ENCODE data around the gene HSPBAP1.

Gene HSPBAP1

DNA sequence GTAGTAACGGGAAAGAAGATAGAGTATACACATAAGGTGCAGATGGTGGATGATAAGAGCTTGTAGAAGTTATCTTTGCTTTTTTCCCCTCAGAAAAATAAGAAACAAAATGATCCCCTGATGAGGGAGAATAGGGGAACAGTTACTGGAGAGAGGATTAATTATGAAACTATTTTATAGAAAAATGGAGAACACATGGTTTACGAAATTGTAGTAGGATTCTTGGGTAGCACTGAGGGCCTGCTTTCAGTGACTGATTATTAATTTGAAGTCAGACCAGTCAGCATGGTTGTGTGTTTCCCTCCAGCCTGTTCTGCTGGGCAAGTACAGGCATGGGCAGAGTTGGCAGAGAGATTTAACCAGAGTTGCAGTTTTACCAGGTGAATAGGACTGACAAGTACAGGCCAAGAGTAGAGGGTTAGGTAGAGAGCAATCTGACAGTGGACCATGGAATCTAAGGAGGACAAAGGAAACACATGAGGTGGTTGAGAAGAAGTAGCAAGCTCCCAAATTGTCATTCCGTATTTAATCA, 7.1 kb upstream of the HSPBAP1 start:
- Histone ChIP-seq H3K9me2 (replicated peaks; ENCODE audit: insufficient read depth, low read length) (no peaks in the 10 kb centered on the region), H3K4me3 (ENCODE audit: low read length) (no peak overlapping the region), H3K9me3 (replicated peaks; ENCODE audit: insufficient read depth, low read length) (no peaks in the 10 kb centered on the region), H2AFZ (ENCODE audit: low read length) (no peak overlapping the region), H4K20me1 (ENCODE audit: insufficient read depth, low read length) (no peaks in the 10 kb centered on the region), H3K4me1 (ENCODE audit: low read length) (peaks cover 3% of the 10 kb centered on the region; the same call in 1 of the 2 replicates), H3K27ac (ENCODE audit: low read length) (no peak overlapping the region), H3K36me3 (replicated peaks; ENCODE audit: insufficient read depth, low read length) (no peaks in the 10 kb centered on the region), H3F3A (ENCODE audit: insufficient read depth, low read length) (no peaks in the 10 kb centered on the region), H3K79me2 (ENCODE audit: low read length) (peaks cover 22% of the 10 kb centered on the region), H3K4me2 (ENCODE audit: low read depth, low read length) (no peak overlapping the region), H3K9ac (ENCODE audit: low read length) (no peak overlapping the region), H3K27me3 (replicated peaks; ENCODE audit: insufficient read depth, low read length) (no peaks in the 10 kb centered on the region)
- DNase-seq = no peak
- no peak for TF ChIP-seq EZH2 (optimal IDR thresholded peaks at IDR 0.05; ENCODE audit: low read depth, low read length)

DNA sequence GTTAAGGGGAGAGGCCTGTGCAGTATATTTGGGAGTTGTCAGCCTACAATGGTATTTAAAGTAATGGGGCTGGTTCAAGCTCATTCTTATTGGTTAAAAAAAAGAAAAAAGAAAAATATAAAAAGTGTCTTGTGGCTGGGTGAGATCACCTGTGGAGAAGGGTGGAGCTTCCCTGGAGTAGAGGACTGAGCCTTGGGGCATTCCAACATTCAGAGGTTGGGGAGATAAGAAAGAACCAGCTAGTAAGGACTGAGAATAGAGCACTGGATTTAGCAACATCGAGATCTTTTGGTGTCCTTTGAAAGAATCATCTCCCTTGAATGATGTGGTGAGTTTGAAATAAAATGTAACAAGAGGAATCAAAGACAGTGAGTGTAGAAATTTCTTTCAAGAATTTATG, 6.4 kb upstream of the HSPBAP1 start:
- Histone ChIP-seq H3K4me3 (ENCODE audit: low read length) (no peak overlapping the region), H3K27me3 (replicated peaks; ENCODE audit: insufficient read depth, low read length) (no peaks in the 10 kb centered on the region), H3K9ac (ENCODE audit: low read length) (no peak overlapping the region), H3K79me2 (ENCODE audit: low read length) (peaks cover 28% of the 10 kb centered on the region), H3K27ac (ENCODE audit: low read length) (no peak overlapping the region), H3K4me2 (ENCODE audit: low read depth, low read length) (no peak overlapping the region), H3K9me3 (replicated peaks; ENCODE audit: insufficient read depth, low read length) (no peaks in the 10 kb centered on the region), H4K20me1 (ENCODE audit: insufficient read depth, low read length) (no peaks in the 10 kb centered on the region), H3K36me3 (replicated peaks; ENCODE audit: insufficient read depth, low read length) (no peaks in the 10 kb centered on the region), H3K4me1 (ENCODE audit: low read length) (peaks cover 6% of the 10 kb centered on the region; the same call in 1 of the 2 replicates), H3K9me2 (replicated peaks; ENCODE audit: insufficient read depth, low read length) (no peaks in the 10 kb centered on the region), H2AFZ (ENCODE audit: low read length) (no peak overlapping the region), H3F3A (ENCODE audit: insufficient read depth, low read length) (no peaks in the 10 kb centered on the region)
- TF ChIP-seq CTCF (IDR thresholded peaks at IDR 0.05; ENCODE audit: low read length) = no peak
- TF ChIP-seq EZH2 (optimal IDR thresholded peaks at IDR 0.05; ENCODE audit: low read depth, low read length) = no peak
- TF ChIP-seq EZH2phosphoT487 (IDR thresholded peaks at IDR 0.05; ENCODE audit: low read length) = no peak
- no peak for DNase-seq

DNA sequence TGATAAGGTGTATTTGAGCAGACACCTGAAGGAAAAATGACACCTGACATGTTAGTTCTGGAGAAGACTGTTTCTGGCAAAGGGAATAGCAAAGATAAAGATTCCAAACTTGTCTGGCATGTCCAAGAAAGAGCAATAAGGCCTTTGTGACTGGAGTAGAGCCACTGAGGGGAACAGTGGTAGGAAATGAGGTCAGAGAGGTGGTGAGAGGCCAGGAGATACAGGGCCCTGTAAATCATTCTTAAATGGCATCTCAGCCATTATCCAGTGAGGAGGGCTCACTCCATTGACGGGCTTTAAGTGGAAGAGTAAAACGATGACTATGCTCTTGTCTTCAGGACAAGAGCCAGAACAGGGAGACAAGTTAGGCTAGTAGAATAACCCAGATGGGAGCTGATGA, 5.7 kb upstream of the HSPBAP1 start:
- Histone ChIP-seq H3K27me3 (replicated peaks; ENCODE audit: insufficient read depth, low read length) (no peaks in the 10 kb centered on the region), H3F3A (ENCODE audit: insufficient read depth, low read length) (peaks cover 3% of the 10 kb centered on the region; the same call in 1 of the 2 replicates), H3K79me2 (ENCODE audit: low read length) (peaks cover 28% of the 10 kb centered on the region), H3K9ac (ENCODE audit: low read length) (no peak overlapping the region), H4K20me1 (ENCODE audit: insufficient read depth, low read length) (no peaks in the 10 kb centered on the region), H3K4me2 (ENCODE audit: low read depth, low read length) (no peak overlapping the region), H3K9me2 (replicated peaks; ENCODE audit: insufficient read depth, low read length) (no peaks in the 10 kb centered on the region), H3K9me3 (replicated peaks; ENCODE audit: insufficient read depth, low read length) (no peaks in the 10 kb centered on the region), H3K36me3 (replicated peaks; ENCODE audit: insufficient read depth, low read length) (no peaks in the 10 kb centered on the region), H3K4me3 (ENCODE audit: low read length) (no peak overlapping the region), H3K4me1 (ENCODE audit: low read length) (peaks cover 6% of the 10 kb centered on the region; the same call in 1 of the 2 replicates), H3K27ac (ENCODE audit: low read length) (no peak overlapping the region), H2AFZ (ENCODE audit: low read length) (no peak overlapping the region)
- DNase-seq = no peak
- no peak for TF ChIP-seq EZH2 (optimal IDR thresholded peaks at IDR 0.05; ENCODE audit: low read depth, low read length)
- TF ChIP-seq CTCF (IDR thresholded peaks at IDR 0.05; ENCODE audit: low read length) = no peak

DNA sequence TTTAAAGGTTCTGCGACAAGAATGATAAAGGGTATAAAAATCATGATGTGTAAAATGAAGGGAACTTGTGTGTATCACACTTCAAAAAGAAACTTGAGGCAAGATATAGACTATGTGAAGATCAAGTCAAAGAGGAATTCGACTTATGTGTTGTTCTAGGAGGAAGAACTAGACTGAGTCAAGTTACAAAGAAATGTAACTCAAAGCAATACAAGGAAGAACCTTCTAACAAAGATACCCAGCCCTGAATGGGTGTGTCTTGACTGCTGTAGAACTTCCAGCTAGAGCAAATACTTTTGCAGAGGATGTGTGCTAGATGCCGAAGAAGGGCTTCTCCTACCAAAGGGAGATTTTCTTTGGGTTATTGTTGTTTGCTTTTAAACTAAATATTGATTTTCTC, 3.7 kb upstream of the HSPBAP1 start:
- no peak for DNase-seq
- no peaks in the 10 kb centered on the region for H3K9me2 ChIP-seq (replicated peaks; ENCODE audit: insufficient read depth, low read length)
- H3K4me3 ChIP-seq (ENCODE audit: low read length) = no peak overlapping the region
- no peaks in the 10 kb centered on the region for H3K36me3 ChIP-seq (replicated peaks; ENCODE audit: insufficient read depth, low read length)
- TF ChIP-seq EZH2 (optimal IDR thresholded peaks at IDR 0.05; ENCODE audit: low read depth, low read length) (no peak), EZH2phosphoT487 (IDR thresholded peaks at IDR 0.05; ENCODE audit: low read length) (no peak), CTCF (IDR thresholded peaks at IDR 0.05; ENCODE audit: low read length) (no peak)
- no peaks in the 10 kb centered on the region for H3K27me3 ChIP-seq (replicated peaks; ENCODE audit: insufficient read depth, low read length)
- no peaks in the 10 kb centered on the region for H3K9me3 ChIP-seq (replicated peaks; ENCODE audit: insufficient read depth, low read length)
- no peak overlapping the region for H3K9ac ChIP-seq (ENCODE audit: low read length)
- peaks cover 39% of the 10 kb centered on the region for H3K79me2 ChIP-seq (ENCODE audit: low read length)
- H3F3A ChIP-seq (ENCODE audit: insufficient read depth, low read length) = peaks cover 8% of the 10 kb centered on the region; the same call in 1 of the 2 replicates
- no peak overlapping the region; the same call in 1 of the 2 replicates for H3K4me2 ChIP-seq (ENCODE audit: low read depth, low read length)
- no peak overlapping the region for H2AFZ ChIP-seq (ENCODE audit: low read length)
- no peak overlapping the region for H3K27ac ChIP-seq (ENCODE audit: low read length)
- no peaks in the 10 kb centered on the region for H4K20me1 ChIP-seq (ENCODE audit: insufficient read depth, low read length)
- H3K4me1 ChIP-seq (ENCODE audit: low read length) = peaks cover 6% of the 10 kb centered on the region; the same call in 1 of the 2 replicates

Measured in MM.1S (cell line).